Pancreas (tissue), 10 donors: Measurements from ENCODE around the gene CSNK2A1. TPM values are rescaled to one million over a fixed set of nuclear protein-coding genes. Genes with fewer than 3 reads are reported as not detected.

Source experiments
- ATAC-seq, 4 donors: fragments of 200-7000 bp; cut with Tn5 transposase; one replicate each; pipeline versions ENCODE4 v1.8.0 to v1.9.1; 2020; ENCODE audit warnings: mild to moderate bottlenecking in 4 of 4, moderate library complexity in 4 of 4
- DNase-seq, 6 donors: peaks; one replicate each; pipeline ENCODE4 v3.0.0-alpha.2; 2020
- FAIRE-seq: peaks from 2 replicates; lab custom pipeline; 2012; peaks lifted over from hg19 to GRCh38; lab: Jason Lieb, UNC
- H3K27ac ChIP-seq, 4 donors: fragments of 200-600 bp; sonication (generic); 1 replicate in 3 of 4; 2 replicates in 1 of 4; pipeline versions ENCODE4 v1.5.0 to v1.8.0; 2020
- H3K27me3 ChIP-seq, 4 donors: fragments of 200-600 bp; one replicate each; pipeline ENCODE4 v1.8.0; 2021
- H3K36me3 ChIP-seq, 3 donors: fragments of 200-600 bp; sonication (generic) in 1 of 3; one replicate each; pipeline versions ENCODE4 v1.5.0 to v1.8.0; 2020 to 2021
- H3K4me1 ChIP-seq, 3 donors: fragments of 200-600 bp; one replicate each; pipeline ENCODE4 v1.8.0; 2021
- H3K4me3 ChIP-seq, 4 donors: fragments of 200-600 bp; sonication (generic) in 2 of 4; one replicate each; pipeline versions ENCODE4 v1.5.0 to v1.8.0; 2020 to 2021
- H3K9me3 ChIP-seq, 4 donors: fragments of 200-600 bp; one replicate each; pipeline ENCODE4 v1.8.0; 2021
- WGBS, 2 donors: extraction: QIAGEN DNeasy Blood & Tissue Kit; methylation state at CpG; one replicate each; pipeline ENCODE4 v1.1.7; 2013; 5-methylcytosine and 5-hydroxymethylcytosine counted together
- intact Hi-C, 3 donors: fragments of 100-400 bp; cut with DNase I; formaldehyde crosslinking; loops; one replicate each; pipeline versions ENCODE4 v1.11.1 to v1.14.2; 2022
- polyA plus RNA-seq, 2 donors: library from polyadenylated mRNA; stranded (reverse); fragments of 200-250 nt; gene quantifications; one replicate each; pipeline ENCODE4 v1.2.3, GENCODE V29; 2013
- total RNA-seq, 6 donors: library from RNA; stranded (reverse); fragmentation: NEBNext Ultra II Directional in 4 of 6; extraction: Animal tissue kit (Norgen Biotek cat#: 25700) in 4 of 6; gene quantifications; one replicate each; pipeline versions ENCODE4 v1.2.1 to v1.2.4, GENCODE V29; 2021 to 2023
- TF ChIP-seq, protein P1 (sequence below), 4 donors: fragments of 200-600 bp; sonication (generic) in 3 of 4; IDR thresholded peaks; one replicate each; pipeline versions ENCODE4 v1.5.0 to v1.8.0; 2021; ENCODE audit warnings: antibody characterized with exemption in 4 of 4
- donor health status: healthy with polysubstance abuse.
- donor health status: DM: no; HTN: no; CAD: no; lungs with moderate emphysema.
- donor health status: DM: no; HTN: no; CAD: no.
- donor health status: control.
- donor health status: control.
- donor health status: Bipolar disorder and iron deficiency.
- donor health status: DM: yes; HTN: yes; CAD: no.
- donor health status: DM: no; HTN: no; CAD: no.
- donor health status: DM: no; HTN: no; CAD: no.
- donor health status: DM: yes; HTN: yes; CAD: no.

Gene CSNK2A1
- total and polyA plus RNA-seq, 8 donors, result 12.7 to 57.4 (median 46.2) TPM

DNA sequence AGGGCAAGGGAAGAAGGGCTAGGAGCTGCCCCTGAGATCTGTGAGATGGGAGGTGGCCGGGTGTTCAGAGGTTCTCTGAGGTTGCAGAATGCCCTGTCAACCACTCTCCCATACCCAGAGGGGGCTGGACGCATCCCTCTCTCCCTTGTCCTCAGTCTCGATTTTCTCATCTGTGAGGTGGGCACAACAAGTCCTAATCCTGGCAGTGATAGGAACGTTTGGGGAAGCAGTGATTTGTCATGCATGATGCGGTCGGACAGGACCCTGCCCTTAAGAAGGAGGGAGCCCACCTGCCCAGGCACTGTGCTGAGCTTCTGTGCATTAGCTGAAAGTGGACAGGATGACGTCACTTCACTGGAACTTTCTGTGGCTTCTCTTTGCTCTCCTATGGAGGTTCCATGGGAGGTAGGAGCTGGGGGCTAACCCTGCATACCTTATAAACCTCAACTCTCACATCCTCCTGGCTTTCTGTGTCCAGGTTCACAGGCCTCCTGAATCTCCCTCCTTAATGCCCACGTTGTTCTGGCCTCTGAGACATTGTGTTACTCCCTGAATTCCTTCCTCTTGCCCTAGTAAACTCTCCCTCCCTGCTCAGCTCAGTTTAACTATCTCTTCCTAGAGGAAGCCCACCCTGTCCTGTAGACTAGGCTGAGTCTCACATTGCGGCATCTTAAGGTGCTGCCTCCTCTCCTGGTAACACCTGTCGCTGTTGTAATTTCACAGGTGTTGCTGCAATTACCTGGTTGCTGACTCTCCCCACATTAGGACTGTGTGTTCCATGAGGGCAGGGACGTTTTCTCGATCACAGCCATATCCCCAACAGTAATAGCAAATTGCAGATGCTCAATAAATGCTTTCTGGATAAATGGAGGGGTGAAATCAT is 30.1 kb upstream of the CSNK2A1 start:
- intact Hi-C loops, result no loop called here
- ATAC-seq, result no peak
- no peaks in the 10 kb centered on the region for H3K9me3 ChIP-seq
- TF ChIP-seq, protein P1, sequence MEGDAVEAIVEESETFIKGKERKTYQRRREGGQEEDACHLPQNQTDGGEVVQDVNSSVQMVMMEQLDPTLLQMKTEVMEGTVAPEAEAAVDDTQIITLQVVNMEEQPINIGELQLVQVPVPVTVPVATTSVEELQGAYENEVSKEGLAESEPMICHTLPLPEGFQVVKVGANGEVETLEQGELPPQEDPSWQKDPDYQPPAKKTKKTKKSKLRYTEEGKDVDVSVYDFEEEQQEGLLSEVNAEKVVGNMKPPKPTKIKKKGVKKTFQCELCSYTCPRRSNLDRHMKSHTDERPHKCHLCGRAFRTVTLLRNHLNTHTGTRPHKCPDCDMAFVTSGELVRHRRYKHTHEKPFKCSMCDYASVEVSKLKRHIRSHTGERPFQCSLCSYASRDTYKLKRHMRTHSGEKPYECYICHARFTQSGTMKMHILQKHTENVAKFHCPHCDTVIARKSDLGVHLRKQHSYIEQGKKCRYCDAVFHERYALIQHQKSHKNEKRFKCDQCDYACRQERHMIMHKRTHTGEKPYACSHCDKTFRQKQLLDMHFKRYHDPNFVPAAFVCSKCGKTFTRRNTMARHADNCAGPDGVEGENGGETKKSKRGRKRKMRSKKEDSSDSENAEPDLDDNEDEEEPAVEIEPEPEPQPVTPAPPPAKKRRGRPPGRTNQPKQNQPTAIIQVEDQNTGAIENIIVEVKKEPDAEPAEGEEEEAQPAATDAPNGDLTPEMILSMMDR (IDR thresholded peaks at IDR 0.05), result no peak
- no peaks in the 10 kb centered on the region for H3K4me1 ChIP-seq
- FAIRE-seq, result no peak
- H3K36me3 ChIP-seq, result no peaks in the 10 kb centered on the region
- WGBS, 2 donors, result 45 to 51% methylated on average over 12 of the region's 12 CpGs
- H3K27me3 ChIP-seq, result peaks cover 0 to 5% (median 2%) of the 10 kb centered on the region in 4 donors
- DNase-seq, result no peak
- H3K27ac ChIP-seq, result no peak overlapping the region
- H3K4me3 ChIP-seq, result no peak overlapping the region

DNA sequence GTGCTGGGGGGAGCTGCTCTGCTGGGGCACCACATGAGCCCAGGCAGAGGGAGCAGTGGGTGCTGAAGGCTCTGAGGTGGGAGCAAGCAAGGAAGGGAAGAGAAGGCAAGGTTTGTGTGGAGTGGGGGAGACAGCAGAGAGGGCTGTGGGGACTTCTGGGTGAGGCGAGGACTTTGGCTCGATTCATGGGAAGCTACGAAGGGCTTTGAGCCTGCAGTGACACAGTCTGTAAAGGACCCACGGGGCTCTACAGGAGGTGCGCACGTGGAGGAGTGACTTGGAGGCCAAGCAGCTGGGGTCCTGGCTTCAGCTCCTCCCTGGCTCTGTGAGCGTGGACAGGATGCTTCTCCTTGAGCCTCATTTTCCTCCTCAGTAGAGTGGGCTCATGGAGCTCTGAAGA is 29.1 kb upstream of the CSNK2A1 start:
- intact Hi-C loops, result no loop called here
- no peaks in the 10 kb centered on the region for H3K36me3 ChIP-seq
- H3K4me1 ChIP-seq, result no peaks in the 10 kb centered on the region
- FAIRE-seq, result no peak
- peaks cover 0 to 9% (median 2%) of the 10 kb centered on the region in 4 donors for H3K27me3 ChIP-seq
- H3K4me3 ChIP-seq, result no peak overlapping the region
- DNase-seq, result no peak
- TF ChIP-seq, protein P1 (IDR thresholded peaks at IDR 0.05), result no peak
- WGBS, 2 donors, result 37 to 42% methylated on average over 7 of the region's 7 CpGs
- no peaks in the 10 kb centered on the region for H3K9me3 ChIP-seq
- no peak overlapping the region for H3K27ac ChIP-seq
- no peak for ATAC-seq

DNA sequence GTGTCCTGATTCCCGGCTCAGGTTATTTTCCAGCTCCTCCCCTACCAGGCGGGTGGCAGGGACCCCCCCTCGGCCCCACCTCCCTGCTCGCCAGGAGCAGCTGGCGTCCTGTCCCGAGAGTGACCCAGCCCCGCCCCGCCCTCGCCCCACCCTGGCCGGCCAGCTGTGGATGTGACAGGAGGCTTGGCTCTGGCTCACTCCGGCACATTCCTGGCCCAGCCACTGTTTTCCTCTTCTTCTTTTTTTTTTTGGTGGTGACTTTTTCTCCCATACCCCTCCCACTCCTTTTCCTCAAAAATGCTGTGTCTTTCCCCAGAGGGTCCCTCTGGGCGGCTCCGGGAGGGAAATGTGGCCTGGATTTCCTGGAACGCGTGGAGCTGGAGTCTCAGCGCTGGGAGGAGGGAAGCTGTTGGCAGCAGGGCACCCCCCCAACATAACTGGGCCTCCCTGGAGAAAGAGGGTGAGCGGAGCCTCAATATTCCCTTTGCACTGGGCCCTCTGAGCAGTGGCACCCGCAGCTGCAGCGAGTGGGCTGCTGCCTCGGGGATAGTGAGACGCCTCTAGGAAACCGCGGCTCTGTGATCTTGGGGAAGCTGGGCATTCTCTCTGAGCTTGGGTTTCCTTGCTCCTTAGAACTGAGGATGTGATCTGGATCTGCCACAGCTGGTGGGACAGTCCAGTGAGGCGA is 28.3 kb upstream of the CSNK2A1 start:
- Histone ChIP-seq H3K4me3 (no peak overlapping the region), H3K4me1 (no peaks in the 10 kb centered on the region), H3K27me3 (peaks cover 0 to 9% (median 2%) of the 10 kb centered on the region in 4 donors), H3K9me3 (no peaks in the 10 kb centered on the region), H3K36me3 (no peaks in the 10 kb centered on the region), H3K27ac (no peak overlapping the region)
- FAIRE-seq (no peak), ATAC-seq (peak; percentile 48 to 85 (median 68)), DNase-seq (peak in 5 of 6 donors; percentile 27 to 62 (median 32))
- TF ChIP-seq, protein P1 (IDR thresholded peaks at IDR 0.05), result no peak
- intact Hi-C loops, result no loop called here
- 14 to 16% methylated on average over 24 of the region's 24 CpGs for WGBS, 2 donors

DNA sequence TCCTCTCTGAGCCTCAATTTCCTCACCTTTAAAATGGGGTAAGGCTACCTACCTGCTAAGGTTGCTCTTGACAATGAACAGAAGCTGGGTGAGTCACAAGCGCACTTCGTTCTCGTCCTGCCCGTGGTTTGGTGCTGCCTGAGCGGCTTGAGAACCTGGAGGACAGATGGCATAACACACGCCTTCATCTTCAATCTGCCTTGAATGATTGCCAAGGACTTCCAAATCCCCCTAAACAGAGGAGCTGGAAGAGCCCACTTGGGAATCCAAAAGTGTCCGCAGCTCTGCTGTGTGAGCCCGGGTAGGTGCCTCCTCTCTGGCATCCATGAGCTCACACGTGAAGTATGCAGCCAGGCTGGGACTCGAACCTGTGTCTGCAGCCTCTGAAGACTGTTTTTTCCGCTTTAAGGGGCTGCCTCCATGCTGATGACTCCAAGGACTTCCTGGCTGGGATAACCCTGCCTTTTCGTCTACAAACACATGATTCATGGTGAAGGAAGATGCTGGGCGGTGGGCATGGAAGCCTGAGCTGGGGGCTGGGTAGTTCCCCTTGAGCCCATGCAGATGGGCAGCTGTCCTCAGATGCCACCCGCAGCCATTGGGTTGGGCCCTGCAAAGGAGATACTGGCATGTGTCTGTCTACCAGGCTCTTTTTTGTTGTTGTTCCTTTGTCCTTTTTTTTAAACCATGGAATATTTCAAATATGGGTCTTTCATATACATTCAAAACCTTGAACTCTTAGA is 25.3 kb upstream of the CSNK2A1 start:
- peaks cover 0 to 4% (median 2%) of the 10 kb centered on the region in 4 donors for H3K27me3 ChIP-seq
- H3K36me3 ChIP-seq, result no peaks in the 10 kb centered on the region
- H3K4me3 ChIP-seq, result no peak overlapping the region
- TF ChIP-seq, protein P1 (IDR thresholded peaks at IDR 0.05), result no peak
- no peak overlapping the region for H3K27ac ChIP-seq
- WGBS, 2 donors, result 65 to 66% methylated on average over 14 of the region's 14 CpGs
- no peaks in the 10 kb centered on the region for H3K4me1 ChIP-seq
- intact Hi-C loops, result loop anchor here in 1 of 3 donors (10.0 kb wide), 1 partner anchor 156 kb away; no protein-coding TSS in a partner anchor
- no peaks in the 10 kb centered on the region for H3K9me3 ChIP-seq
- DNase-seq (no peak), ATAC-seq (no peak), FAIRE-seq (no peak)
